HG03135 (cell line): ENCODE data around the gene NDUFS5.
"Not testable (repeated sequence)": the region's sequence is repeated elsewhere in the genome, so short reads cannot be mapped to it uniquely, and the experiment has no call there.

Experiments used
- ATAC-seq: cut with Tn5 transposase; IDR thresholded peaks from one replicate; pipeline ENCODE4 v1.9.1; 2021; ENCODE audit warnings: mild to moderate bottlenecking, moderate library complexity; ENCODE audit not compliant: unreplicated experiment

Gene NDUFS5

GRCh38 chr1:39026051-39026865, at the start of gene NDUFS5:
NDUFS5 (plus strand) TSS chr1:39026350; CDS start chr1:39028725, 2,375 bp downstream.
- ATAC-seq: peak; percentile 75

- not testable (repeated sequence) for ATAC-seq
Measured at GRCh38 chr1:38977399-38978244, 48.5 kb upstream of the NDUFS5 start.

GRCh38 chr1:38978245-38978542, 48.0 kb upstream of the NDUFS5 start:
- not testable (repeated sequence) for ATAC-seq

DNA sequence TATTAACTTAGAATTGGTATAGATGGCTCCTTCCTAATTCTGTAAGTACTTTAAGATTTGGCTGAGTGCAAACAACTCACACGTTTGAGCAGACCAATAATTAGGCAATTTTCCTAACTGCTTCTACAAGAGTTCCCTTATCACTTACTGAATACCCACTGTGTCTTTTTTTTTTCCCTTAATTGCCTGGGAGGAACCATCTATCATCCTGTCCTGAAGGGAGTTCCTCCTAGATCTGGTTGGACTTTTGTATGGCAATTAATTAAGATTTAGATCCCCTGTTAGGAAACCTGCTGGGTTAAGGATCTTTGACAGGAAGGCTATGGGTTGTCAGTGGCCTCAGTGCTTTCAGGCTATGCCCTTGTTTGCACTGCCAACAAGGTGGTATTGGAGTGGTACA, 46.8 kb upstream of the NDUFS5 start:
- ATAC-seq: not testable (repeated sequence)

GRCh38 chr1:38989979-38990378, 36.2 kb upstream of the NDUFS5 start:
- ATAC-seq: no peak

GRCh38 chr1:38990386-38990737, 35.8 kb upstream of the NDUFS5 start:
- ATAC-seq: peak; percentile 10

- peak; percentile 97 for ATAC-seq
Measured at GRCh38 chr1:38990738-38991637, 35.2 kb upstream of the NDUFS5 start, which contains the start of gene AKIRIN1. AKIRIN1 (plus strand) TSS chr1:38991276; CDS start chr1:38991381, 105 bp downstream.

- ATAC-seq: no peak
Measured at GRCh38 chr1:38991638-38992411, 34.3 kb upstream of the NDUFS5 start.

DNA sequence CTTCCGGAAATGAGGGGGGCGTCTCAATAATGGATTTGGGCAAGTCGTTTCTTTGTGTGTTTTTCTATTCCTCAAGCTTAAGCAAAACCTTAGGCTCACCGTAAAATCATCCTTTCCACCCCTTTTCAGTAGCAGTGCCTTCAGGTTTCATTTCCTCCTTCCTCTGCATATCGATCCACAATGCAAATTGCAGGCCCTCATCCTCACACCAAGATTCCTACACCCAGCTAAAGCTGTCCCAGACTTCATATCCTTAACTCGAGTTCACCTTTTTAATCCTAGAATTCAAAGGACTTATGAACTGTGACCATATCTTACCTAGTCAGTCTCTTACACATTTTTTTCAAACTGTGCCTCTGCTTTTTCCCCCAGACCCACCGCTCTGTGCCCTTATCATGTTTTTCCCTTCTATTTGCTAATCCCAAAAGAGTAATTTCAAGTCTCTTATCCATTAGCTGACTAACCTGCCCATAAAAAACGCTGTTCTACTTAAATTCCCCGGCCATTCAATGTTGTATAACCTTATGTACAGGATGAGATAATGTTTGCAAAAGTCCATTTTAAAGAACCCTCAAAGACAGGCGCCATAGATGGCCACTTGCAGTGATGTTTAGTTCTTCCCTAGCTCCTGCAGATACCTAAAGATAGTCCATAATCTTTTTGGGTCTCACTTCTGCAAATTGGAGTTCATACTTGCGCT, 33.6 kb upstream of the NDUFS5 start:
- no peak for ATAC-seq

DNA sequence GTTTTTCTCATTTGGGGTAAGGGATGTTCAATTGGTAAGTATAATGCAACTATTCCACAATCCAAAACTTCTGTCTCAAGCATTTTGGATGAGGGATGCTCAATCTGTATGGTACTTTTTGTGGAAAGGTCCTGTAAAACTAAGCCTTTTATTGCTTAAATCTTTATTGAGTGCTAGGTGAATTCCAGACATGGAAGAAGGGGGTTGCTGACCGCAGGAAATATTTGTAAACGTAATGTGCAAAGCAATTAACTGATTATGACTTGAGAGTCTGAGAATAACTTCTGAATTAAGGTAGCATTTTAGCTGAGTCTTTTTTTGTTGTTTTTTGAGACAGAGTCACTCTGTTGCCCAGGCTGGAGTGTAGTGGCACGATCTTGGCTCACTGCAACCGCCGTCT, 32.0 kb upstream of the NDUFS5 start:
- no peak for ATAC-seq

- no peak for ATAC-seq
Measured at GRCh38 chr1:38997034-38997900, 28.9 kb upstream of the NDUFS5 start.

DNA sequence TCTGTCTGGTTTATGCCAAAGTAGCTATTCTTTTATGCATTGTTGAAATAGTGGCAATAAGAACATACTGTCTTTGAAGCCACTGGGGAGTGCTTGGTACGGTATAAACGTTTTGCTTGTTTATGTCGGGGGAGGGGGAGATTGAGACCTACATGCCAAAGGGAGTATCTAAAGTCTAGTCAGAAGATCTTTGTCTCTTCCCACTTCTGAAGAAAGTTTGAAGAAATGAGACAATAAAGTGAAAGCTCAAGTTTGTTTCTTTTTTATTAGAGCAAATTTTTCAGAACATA, 28.3 kb upstream of the NDUFS5 start:
- no peak for ATAC-seq

- ATAC-seq: no peak
Measured at GRCh38 chr1:39001516-39002421, 24.4 kb upstream of the NDUFS5 start.

GRCh38 chr1:39003281-39003680, 22.9 kb upstream of the NDUFS5 start:
- no peak for ATAC-seq

GRCh38 chr1:39003794-39004193, 22.4 kb upstream of the NDUFS5 start:
- ATAC-seq: no peak

GRCh38 chr1:39006287-39006686, 19.9 kb upstream of the NDUFS5 start:
- no peak for ATAC-seq

GRCh38 chr1:39006726-39007645, 19.2 kb upstream of the NDUFS5 start:
- ATAC-seq: no peak
